ENCODE results near the gene CDC14B. TPM values are rescaled to one million over a fixed set of nuclear protein-coding genes. Genes with fewer than 3 reads are reported as not detected.

CDC14B gene
- total RNA-seq, 1 donor from 2014 or later = 38.1 TPM

DNA sequence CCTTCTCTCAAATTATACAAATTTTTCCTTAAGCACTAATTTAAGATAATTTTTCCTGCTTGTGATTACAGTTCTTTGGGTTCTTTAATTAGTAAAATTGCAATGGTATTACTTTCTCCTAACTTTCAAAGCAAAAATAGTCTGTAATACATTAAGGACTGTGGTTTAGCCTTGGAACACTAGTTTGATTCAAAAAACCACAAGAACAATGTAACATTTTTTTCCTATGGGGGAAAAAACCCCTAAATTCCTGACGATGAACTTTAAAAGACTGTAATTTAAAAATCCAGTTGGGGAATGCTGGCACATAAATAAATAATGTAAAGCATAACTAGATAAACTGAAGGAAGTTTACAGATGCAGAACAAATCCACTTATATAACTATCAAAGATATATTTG, 65.3 kb downstream of the CDC14B start:
- Histone ChIP-seq H4K20me1 (ENCODE audit: low read depth) (no peaks in the 10 kb centered on the region), H3K27me3 (no peaks in the 10 kb centered on the region), H3K4me3 (no peak overlapping the region), H3F3A (ENCODE audit: low read depth) (no peaks in the 10 kb centered on the region), H2AFZ (replicated peaks) (no peak overlapping the region), H3K27ac (no peak overlapping the region), H3K9ac (no peak overlapping the region), H3K4me2 (no peak overlapping the region), H3K9me3 (ENCODE audit: low read depth) (no peaks in the 10 kb centered on the region), H3K36me3 (no peaks in the 10 kb centered on the region), H3K4me1 (no peaks in the 10 kb centered on the region), H3K79me2 (ENCODE audit: low read depth) (no peaks in the 10 kb centered on the region)
- H3K27me3 Mint-ChIP-seq (ENCODE audit: insufficient read depth, low read depth) = no peaks in the 10 kb centered on the region
- H3K36me3 Mint-ChIP-seq = peaks cover 7% of the 10 kb centered on the region
- H3K9me3 Mint-ChIP-seq = no peaks in the 10 kb centered on the region
- no peaks in the 10 kb centered on the region for H3K4me1 Mint-ChIP-seq
- DNase-seq (ENCODE audit: low spot score) = no peak
- TF ChIP-seq, protein P1, sequence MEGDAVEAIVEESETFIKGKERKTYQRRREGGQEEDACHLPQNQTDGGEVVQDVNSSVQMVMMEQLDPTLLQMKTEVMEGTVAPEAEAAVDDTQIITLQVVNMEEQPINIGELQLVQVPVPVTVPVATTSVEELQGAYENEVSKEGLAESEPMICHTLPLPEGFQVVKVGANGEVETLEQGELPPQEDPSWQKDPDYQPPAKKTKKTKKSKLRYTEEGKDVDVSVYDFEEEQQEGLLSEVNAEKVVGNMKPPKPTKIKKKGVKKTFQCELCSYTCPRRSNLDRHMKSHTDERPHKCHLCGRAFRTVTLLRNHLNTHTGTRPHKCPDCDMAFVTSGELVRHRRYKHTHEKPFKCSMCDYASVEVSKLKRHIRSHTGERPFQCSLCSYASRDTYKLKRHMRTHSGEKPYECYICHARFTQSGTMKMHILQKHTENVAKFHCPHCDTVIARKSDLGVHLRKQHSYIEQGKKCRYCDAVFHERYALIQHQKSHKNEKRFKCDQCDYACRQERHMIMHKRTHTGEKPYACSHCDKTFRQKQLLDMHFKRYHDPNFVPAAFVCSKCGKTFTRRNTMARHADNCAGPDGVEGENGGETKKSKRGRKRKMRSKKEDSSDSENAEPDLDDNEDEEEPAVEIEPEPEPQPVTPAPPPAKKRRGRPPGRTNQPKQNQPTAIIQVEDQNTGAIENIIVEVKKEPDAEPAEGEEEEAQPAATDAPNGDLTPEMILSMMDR (IDR thresholded peaks at IDR 0.05) = no peak
- TF ChIP-seq EZH2phosphoT487 (IDR thresholded peaks at IDR 0.05) = no peak
- TF ChIP-seq EZH2 (IDR thresholded peaks at IDR 0.05) = no peak
- no peak overlapping the region for H3K4me3 Mint-ChIP-seq
- no peak overlapping the region for H3K27ac Mint-ChIP-seq

DNA sequence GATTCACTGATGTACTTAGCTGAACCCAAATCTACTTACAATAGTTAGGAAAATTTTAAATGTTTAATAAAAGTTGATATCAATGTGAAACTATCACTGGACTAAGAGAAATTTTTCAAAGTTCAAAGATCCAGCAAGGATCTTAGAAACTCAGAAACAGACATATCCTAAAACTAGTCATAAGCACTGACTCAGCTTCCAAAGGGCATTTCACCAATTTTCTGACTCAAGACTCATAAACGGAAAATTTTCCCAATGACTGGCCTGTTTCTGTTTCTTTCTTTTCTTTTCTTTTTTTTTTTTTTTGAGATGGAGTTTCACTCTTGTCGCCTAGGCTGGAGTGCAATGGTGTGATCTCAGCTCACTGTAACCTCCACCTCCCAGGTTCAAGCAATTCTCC, 66.6 kb downstream of the CDC14B start:
- Histone ChIP-seq H3K36me3 (no peaks in the 10 kb centered on the region), H3K79me2 (ENCODE audit: low read depth) (no peaks in the 10 kb centered on the region), H3K9ac (no peak overlapping the region), H3K9me3 (ENCODE audit: low read depth) (no peaks in the 10 kb centered on the region), H2AFZ (replicated peaks) (no peak overlapping the region), H3K4me3 (no peak overlapping the region), H3F3A (ENCODE audit: low read depth) (no peaks in the 10 kb centered on the region), H3K4me2 (no peak overlapping the region), H3K4me1 (no peaks in the 10 kb centered on the region), H3K27me3 (no peaks in the 10 kb centered on the region), H4K20me1 (ENCODE audit: low read depth) (no peaks in the 10 kb centered on the region), H3K27ac (no peak overlapping the region)
- H3K4me1 Mint-ChIP-seq = no peaks in the 10 kb centered on the region
- H3K9me3 Mint-ChIP-seq = no peaks in the 10 kb centered on the region
- DNase-seq (ENCODE audit: low spot score) = no peak
- no peak overlapping the region for H3K4me3 Mint-ChIP-seq
- TF ChIP-seq EZH2phosphoT487 (IDR thresholded peaks at IDR 0.05) (no peak), EZH2 (IDR thresholded peaks at IDR 0.05) (no peak)
- TF ChIP-seq, protein P1 (IDR thresholded peaks at IDR 0.05) = no peak
- H3K27ac Mint-ChIP-seq = no peak overlapping the region
- peaks cover 8% of the 10 kb centered on the region for H3K36me3 Mint-ChIP-seq
- H3K27me3 Mint-ChIP-seq (ENCODE audit: insufficient read depth, low read depth) = no peaks in the 10 kb centered on the region

DNA sequence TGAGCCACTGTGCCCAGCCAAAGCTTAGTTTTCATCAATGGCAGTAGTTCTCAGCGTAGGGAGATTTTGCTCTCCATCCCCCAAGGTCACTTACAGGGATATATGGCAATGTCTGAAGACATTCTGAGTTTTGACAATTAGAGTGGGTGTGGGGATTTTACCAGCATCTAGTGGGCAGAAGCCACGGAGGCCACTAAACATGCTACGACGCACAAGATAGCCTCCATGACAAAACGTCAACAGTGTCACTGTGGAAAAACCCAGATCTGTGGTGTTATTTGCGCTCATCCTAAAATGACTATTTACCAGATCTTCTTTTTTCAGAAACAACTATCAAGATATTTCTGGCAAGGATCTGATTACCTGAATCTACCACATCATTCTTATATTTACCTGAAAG, 68.2 kb downstream of the CDC14B start:
- no peak overlapping the region for H3K27ac ChIP-seq
- no peaks in the 10 kb centered on the region for H3K9me3 ChIP-seq (ENCODE audit: low read depth)
- no peaks in the 10 kb centered on the region for H3K9me3 Mint-ChIP-seq
- no peak overlapping the region for H3K27ac Mint-ChIP-seq
- H3K79me2 ChIP-seq (ENCODE audit: low read depth) = no peaks in the 10 kb centered on the region
- H3K4me3 ChIP-seq = no peak overlapping the region
- no peaks in the 10 kb centered on the region for H3F3A ChIP-seq (ENCODE audit: low read depth)
- no peaks in the 10 kb centered on the region for H4K20me1 ChIP-seq (ENCODE audit: low read depth)
- H3K4me3 Mint-ChIP-seq = no peak overlapping the region
- no peak overlapping the region for H3K4me2 ChIP-seq
- no peak overlapping the region for H2AFZ ChIP-seq (replicated peaks)
- H3K9ac ChIP-seq = no peak overlapping the region
- H3K36me3 Mint-ChIP-seq = peaks cover 8% of the 10 kb centered on the region
- H3K4me1 Mint-ChIP-seq = no peaks in the 10 kb centered on the region
- no peaks in the 10 kb centered on the region for H3K27me3 Mint-ChIP-seq (ENCODE audit: insufficient read depth, low read depth)
- no peaks in the 10 kb centered on the region for H3K36me3 ChIP-seq
- TF ChIP-seq, protein P1 (IDR thresholded peaks at IDR 0.05) = no peak
- TF ChIP-seq EZH2phosphoT487 (IDR thresholded peaks at IDR 0.05) (no peak), EZH2 (IDR thresholded peaks at IDR 0.05) (no peak)
- H3K27me3 ChIP-seq = no peaks in the 10 kb centered on the region
- no peak for DNase-seq (ENCODE audit: low spot score)
- no peaks in the 10 kb centered on the region for H3K4me1 ChIP-seq
